KBM-7 (cell line): ENCODE results near the gene TNFAIP2.
A peak's percentile ranks its signal among the peaks of the same experiment; 100 is the strongest.
"Not testable (repeated sequence)": the region's sequence is repeated elsewhere in the genome, so short reads cannot be mapped to it uniquely, and the experiment has no call there.

Experiments used
- DNase-seq: peaks from one replicate; pipeline ENCODE4 v3.0.0-alpha.2; 2015
- in situ Hi-C: fragments of 300-500 bp; cut with MboI; formaldehyde crosslinking; loops from 2 replicates; pipeline ENCODE4 v1.14.3; 2020; ENCODE audit warnings: low sequenced_read_pairs, low pct_unique_long_range_greater_than_20kb, mixed read lengths

The TNFAIP2 gene

GRCh38 chr14:103118018-103118662, 5.1 kb upstream of the TNFAIP2 start:
- in situ Hi-C loops = no loop called here
- DNase-seq = peak; percentile 37

- in situ Hi-C loops = no loop called here
- peak; percentile 64 for DNase-seq
Observed at GRCh38 chr14:103118663-103119404, 4.4 kb upstream of the TNFAIP2 start.

- DNase-seq, in situ Hi-C loops: not testable (repeated sequence)
Observed at GRCh38 chr14:103119527-103119926, 3.7 kb upstream of the TNFAIP2 start.

- DNase-seq = peak; percentile 54
- in situ Hi-C loops = no loop called here
Observed at GRCh38 chr14:103121121-103121845, 2.0 kb upstream of the TNFAIP2 start.

GRCh38 chr14:103121846-103122584, 1.2 kb upstream of the TNFAIP2 start:
- peak; percentile 96 for DNase-seq
- in situ Hi-C loops = no loop called here

- in situ Hi-C loops = no loop called here
- DNase-seq = no peak
Observed at GRCh38 chr14:103122585-103122946, 695 bp upstream of the TNFAIP2 start.

- DNase-seq = peak; percentile 37
- in situ Hi-C loops = no loop called here
Observed at GRCh38 chr14:103123634-103124500, 606 bp downstream of the TNFAIP2 start.

GRCh38 chr14:103124501-103125001, 1.3 kb downstream of the TNFAIP2 start:
- in situ Hi-C loops = no loop called here

GRCh38 chr14:103125098-103126070, 2.1 kb downstream of the TNFAIP2 start:
- in situ Hi-C loops = no loop called here
- DNase-seq = no peak

More at GRCh38 chr14:103124501-103125001, 1.3 kb downstream of the TNFAIP2 start:
- DNase-seq = no peak

GRCh38 chr14:103126088-103126872, 3.0 kb downstream of the TNFAIP2 start:
- in situ Hi-C loops = no loop called here
- no peak for DNase-seq

- in situ Hi-C loops = no loop called here
- no peak for DNase-seq
Observed at GRCh38 chr14:103126873-103127304, 3.6 kb downstream of the TNFAIP2 start.

GRCh38 chr14:103127356-103127755, 4.1 kb downstream of the TNFAIP2 start:
- in situ Hi-C loops = no loop called here
- no peak for DNase-seq

- no peak for DNase-seq
- in situ Hi-C loops = no loop called here
Observed at GRCh38 chr14:103127861-103128598, 4.8 kb downstream of the TNFAIP2 start.

- DNase-seq = no peak
- in situ Hi-C loops = no loop called here
Observed at GRCh38 chr14:103128631-103129300, 5.5 kb downstream of the TNFAIP2 start.

- in situ Hi-C loops = no loop called here
- no peak for DNase-seq
Observed at GRCh38 chr14:103129301-103130016, 6.2 kb downstream of the TNFAIP2 start.
